ENCODE results near the gene OR56A4.
"Not testable (repeated sequence)": the region's sequence is repeated elsewhere in the genome, so short reads cannot be mapped to it uniquely, and the experiment has no call there.

The OR56A4 gene

GRCh38 chr11:5992604-5993251 lies 14.0 kb downstream of the OR56A4 start:
- Mint-ChIP-seq H3K9me3 (no peaks in the 10 kb centered on the region), H3K4me1 (ENCODE audit: low read depth in 2 of 2) (no peaks in the 10 kb centered on the region), H3K36me3 (ENCODE audit: insufficient read depth) (no peaks in the 10 kb centered on the region), H3K4me3 (no peak overlapping the region), H3K27ac (no peak overlapping the region), H3K27me3 (peaks cover 17 to 28% of the 10 kb centered on the region in 2 donors)
- no peak for ATAC-seq (replicated peaks)
- no peak for DNase-seq

GRCh38 chr11:5992150-5992549 lies 14.6 kb downstream of the OR56A4 start:
- Mint-ChIP-seq H3K27me3 (peaks cover 23 to 33% of the 10 kb centered on the region in 2 donors), H3K27ac (no peak overlapping the region), H3K4me1 (ENCODE audit: low read depth in 2 of 2) (no peaks in the 10 kb centered on the region), H3K36me3 (ENCODE audit: insufficient read depth) (no peaks in the 10 kb centered on the region), H3K9me3 (no peaks in the 10 kb centered on the region), H3K4me3 (no peak overlapping the region)
- no peak for ATAC-seq (replicated peaks)
- no peak for DNase-seq

- H3K36me3 Mint-ChIP-seq (ENCODE audit: insufficient read depth): no peaks in the 10 kb centered on the region
- no peak for ATAC-seq (replicated peaks)
Measured at GRCh38 chr11:5989203-5989602, 17.5 kb downstream of the OR56A4 start.

GRCh38 chr11:5986885-5987284 lies 19.9 kb downstream of the OR56A4 start, which contains the start of gene OR52L1:
OR52L1 (minus strand) TSS chr11:5986985; CDS start chr11:5986930, 55 bp downstream.
- DNase-seq (no peak), ATAC-seq (replicated peaks) (no peak)
- H3K36me3 Mint-ChIP-seq (ENCODE audit: insufficient read depth): no peaks in the 10 kb centered on the region
- H3K4me1 Mint-ChIP-seq (ENCODE audit: low read depth in 2 of 2): peaks cover 0 to 4% of the 10 kb centered on the region in 2 donors
- H3K9me3 Mint-ChIP-seq: no peaks in the 10 kb centered on the region
- peaks cover 55 to 60% of the 10 kb centered on the region in 2 donors for H3K27me3 Mint-ChIP-seq
- H3K4me3 Mint-ChIP-seq: no peak within 1 kb of the TSS
- H3K27ac Mint-ChIP-seq: no peak within 1 kb of the TSS

More at GRCh38 chr11:5989203-5989602, 17.5 kb downstream of the OR56A4 start:
- no peak overlapping the region for H3K27ac Mint-ChIP-seq
- H3K27me3 Mint-ChIP-seq: peaks cover 38 to 39% of the 10 kb centered on the region in 2 donors
- H3K9me3 Mint-ChIP-seq: no peaks in the 10 kb centered on the region
- no peak for DNase-seq
- H3K4me1 Mint-ChIP-seq (ENCODE audit: low read depth in 2 of 2): peaks cover 0 to 4% of the 10 kb centered on the region in 2 donors
- no peak overlapping the region for H3K4me3 Mint-ChIP-seq

GRCh38 chr11:5983443-5983842 lies 23.3 kb downstream of the OR56A4 start:
- Mint-ChIP-seq H3K4me1 (ENCODE audit: low read depth in 2 of 2) (peaks cover 0 to 4% of the 10 kb centered on the region in 2 donors), H3K36me3 (ENCODE audit: insufficient read depth) (no peaks in the 10 kb centered on the region), H3K27me3 (peaks cover 42 to 50% of the 10 kb centered on the region in 2 donors), H3K9me3 (no peaks in the 10 kb centered on the region), H3K4me3 (no peak overlapping the region), H3K27ac (no peak overlapping the region)
- ATAC-seq (replicated peaks) (no peak), DNase-seq (no peak)

GRCh38 chr11:5973530-5973929 lies 33.2 kb downstream of the OR56A4 start:
- ATAC-seq (replicated peaks): peak; percentile 73
- Mint-ChIP-seq H3K27me3 (peaks cover 9 to 13% of the 10 kb centered on the region in 2 donors), H3K4me3 (peak overlapping the region in 1 of 2 donors; percentile 1), H3K9me3 (no peaks in the 10 kb centered on the region), H3K27ac (no peak overlapping the region), H3K4me1 (ENCODE audit: low read depth in 2 of 2) (peaks cover 0 to 4% of the 10 kb centered on the region in 2 donors), H3K36me3 (ENCODE audit: insufficient read depth) (no peaks in the 10 kb centered on the region)
- DNase-seq: no peak

- no peak within 1 kb of the TSS for H3K4me3 Mint-ChIP-seq
- no peak within 1 kb of the TSS for H3K27ac Mint-ChIP-seq
- no peak for ATAC-seq (replicated peaks)
- peaks cover 0 to 2% of the 10 kb centered on the region in 2 donors for H3K9me3 Mint-ChIP-seq
- peaks cover 18 to 30% of the 10 kb centered on the region in 2 donors for H3K27me3 Mint-ChIP-seq
- no peak for DNase-seq
- no peaks in the 10 kb centered on the region for H3K36me3 Mint-ChIP-seq (ENCODE audit: insufficient read depth)
- peaks cover 0 to 2% of the 10 kb centered on the region in 2 donors for H3K4me1 Mint-ChIP-seq (ENCODE audit: low read depth in 2 of 2)
Measured at GRCh38 chr11:5968394-5968793, 38.4 kb downstream of the OR56A4 start, which contains the start of gene OR56A5. OR56A5 (minus strand) TSS chr11:5968494; CDS start chr11:5968494, 0 bp downstream.

GRCh38 chr11:5967708-5968107 lies 39.0 kb downstream of the OR56A4 start:
- H3K4me1 Mint-ChIP-seq (ENCODE audit: low read depth in 2 of 2): no peaks in the 10 kb centered on the region
- peaks cover 0 to 5% of the 10 kb centered on the region in 2 donors for H3K9me3 Mint-ChIP-seq
- ATAC-seq (replicated peaks): no peak
- no peak overlapping the region for H3K27ac Mint-ChIP-seq
- no peaks in the 10 kb centered on the region for H3K36me3 Mint-ChIP-seq (ENCODE audit: insufficient read depth)
- no peak overlapping the region for H3K4me3 Mint-ChIP-seq
- peaks cover 18 to 30% of the 10 kb centered on the region in 2 donors for H3K27me3 Mint-ChIP-seq
- no peak for DNase-seq

- no peaks in the 10 kb centered on the region for H3K36me3 Mint-ChIP-seq (ENCODE audit: insufficient read depth)
- ATAC-seq (replicated peaks): no peak
Measured at GRCh38 chr11:5966958-5967357, 39.8 kb downstream of the OR56A4 start.

GRCh38 chr11:5960704-5961320 lies 45.9 kb downstream of the OR56A4 start:
- not testable (repeated sequence) for H3K27me3 Mint-ChIP-seq; H3K9me3 Mint-ChIP-seq; H3K4me3 Mint-ChIP-seq; H3K4me1 Mint-ChIP-seq (ENCODE audit: low read depth in 2 of 2); DNase-seq; H3K27ac Mint-ChIP-seq; H3K36me3 Mint-ChIP-seq (ENCODE audit: insufficient read depth); ATAC-seq (replicated peaks)

More at GRCh38 chr11:5966958-5967357, 39.8 kb downstream of the OR56A4 start:
- Mint-ChIP-seq H3K4me3 (no peak overlapping the region), H3K4me1 (ENCODE audit: low read depth in 2 of 2) (no peaks in the 10 kb centered on the region), H3K27ac (no peak overlapping the region), H3K9me3 (peaks cover 0 to 5% of the 10 kb centered on the region in 2 donors), H3K27me3 (peaks cover 18 to 30% of the 10 kb centered on the region in 2 donors)
- no peak for DNase-seq

GRCh38 chr11:5955586-5955985 lies 51.2 kb downstream of the OR56A4 start:
- Mint-ChIP-seq H3K9me3 (no peaks in the 10 kb centered on the region), H3K36me3 (ENCODE audit: insufficient read depth) (peaks cover 3% of the 10 kb centered on the region), H3K4me3 (no peak overlapping the region), H3K27me3 (no peaks in the 10 kb centered on the region), H3K27ac (no peak overlapping the region), H3K4me1 (ENCODE audit: low read depth in 2 of 2) (no peaks in the 10 kb centered on the region)
- ATAC-seq (replicated peaks) (no peak), DNase-seq (no peak)

Data from effector memory CD8-positive, alpha-beta T cell (primary cell).